Panc1 (cell line): ENCODE data around the gene SGO2. TPM values are rescaled to one million over a fixed set of nuclear protein-coding genes. Genes with fewer than 3 reads are reported as not detected.

Source experiments
- ATAC-seq: fragments of 200-7000 bp; cut with Tn5 transposase; 2 replicates; pipeline ENCODE4 v1.9.1; 2020; ENCODE audit warnings: mild to moderate bottlenecking, moderate library complexity
- BruUV-seq: library from RNA; stranded (reverse); fragments of 400-500 nt; replicated peaks from 2 replicates; lab custom pipeline; 2021; lab: Mats Ljungman, UMichigan
- CTCF ChIA-PET: fragments of 300-600 bp; sonication (Branson Sonifier 250); formaldehyde crosslinking; loops from one replicate; lab custom pipeline; 2022; ENCODE audit warnings: antibody characterized with exemption; lab: Charles Lee
- POLR2A ChIA-PET: fragments of 300-600 bp; sonication (Branson Sonifier 250); formaldehyde crosslinking; loops from one replicate; lab custom pipeline; 2022; ENCODE audit warnings: antibody characterized with exemption; lab: Charles Lee
- DNase-seq: peaks from one replicate; pipeline ENCODE4 v3.0.0-alpha.2; 2010; ENCODE audit warnings: low read depth, low spot score
- H3K27ac ChIP-seq: 2 replicates; pipeline ENCODE4 v1.5.1; 2011; ENCODE audit warnings: mild to moderate bottlenecking, low read length, inconsistent platforms
- H3K27me3 ChIP-seq: fragments of 200-500 bp; sonication (Bioruptor generic); 2 replicates; pipeline ENCODE4 v1.6.0; 2014; ENCODE audit warnings: low read length, inconsistent platforms; ENCODE audit not compliant: control insufficient read depth, insufficient read depth
- H3K36me3 ChIP-seq: fragments of 200-500 bp; sonication (Bioruptor generic); 2 replicates; pipeline ENCODE4 v1.5.1; 2014; ENCODE audit warnings: inconsistent platforms, mild to moderate bottlenecking, low read length, moderate library complexity; ENCODE audit not compliant: control insufficient read depth, insufficient read depth
- H3K4me1 ChIP-seq: 2 replicates; pipeline ENCODE4 v1.5.1; 2011; ENCODE audit warnings: inconsistent platforms, mild to moderate bottlenecking, low read length, moderate library complexity; ENCODE audit not compliant: control insufficient read depth, insufficient read depth
- H3K4me3 ChIP-seq, 2 experiments: 2 replicates each; pipeline ENCODE4 v1.5.1; 2011 to 2012; ENCODE audit warnings: low read depth in 2 of 2, low read length in 2 of 2, mild to moderate bottlenecking in 2 of 2, inconsistent platforms in 1 of 2, moderate library complexity in 1 of 2
- H3K9me3 ChIP-seq: fragments of 200-500 bp; sonication (Bioruptor generic); 2 replicates; pipeline ENCODE4 v1.5.1; 2014; ENCODE audit warnings: low read depth, mild to moderate bottlenecking, inconsistent platforms, low read length, moderate library complexity; ENCODE audit not compliant: control insufficient read depth, insufficient read depth
- POLR2AphosphoS5 ChIP-seq: IDR thresholded peaks from 2 replicates; pipeline ENCODE4 v1.6.1; 2012; ENCODE audit warnings: mild to moderate bottlenecking, low read depth, low read length, moderate library complexity
- SIN3A ChIP-seq: IDR thresholded peaks from 2 replicates; pipeline ENCODE4 v1.6.1; 2012; ENCODE audit warnings: low read depth, mild to moderate bottlenecking, low read length, moderate library complexity, borderline replicate concordance; ENCODE audit not compliant: insufficient read depth
- TCF7L2 ChIP-seq: IDR thresholded peaks from 2 replicates; pipeline ENCODE4 v1.6.1; 2011; ENCODE audit warnings: mild to moderate bottlenecking, low read depth, low read length, inconsistent platforms
- in situ Hi-C: cut with HindIII; loops from 2 replicates; pipeline ENCODE4 v1.10.0; 2016; ENCODE audit warnings: low sequenced_read_pairs, low pct_unique_long_range_greater_than_20kb
- intact Hi-C: fragments of 100-400 bp; cut with micrococcal nuclease; formaldehyde crosslinking; loops from one replicate; pipeline ENCODE4 v1.10.0; 2022; ENCODE audit not compliant: unreplicated experiment
- total RNA-seq: library from RNA; stranded (reverse); gene quantifications from one replicate; pipeline ENCODE4 v1.2.1, GENCODE V29; 2021; ENCODE audit not compliant: unreplicated experiment
- TF ChIP-seq, protein P1 (sequence below): fragments of 450-650 bp; IDR thresholded peaks from 2 replicates; pipeline ENCODE4 v1.5.1; 2017; ENCODE audit warnings: mild to moderate bottlenecking
- TF ChIP-seq, protein P2 (sequence below), 2 experiments: IDR thresholded peaks; 2 replicates each; pipeline ENCODE4 v1.6.1; 2011 to 2012; ENCODE audit warnings: low read depth in 2 of 2, control low read depth in 1 of 2, low read length in 1 of 2, mild to moderate bottlenecking in 1 of 2, moderate library complexity in 1 of 2; ENCODE audit not compliant: insufficient read depth in 1 of 2

SGO2 gene
- total RNA-seq, 1 experiment from 2014 or later, result 34.0 TPM

GRCh38 chr2:200603972-200604371, 78.0 kb downstream of the SGO2 start:
- H3K27ac ChIP-seq, result no peak overlapping the region
- ChIA-PET POLR2A (no interaction called here), CTCF (no interaction called here)
- no TSS peak for BruUV-seq
- H3K36me3 ChIP-seq, result no peaks in the 10 kb centered on the region
- TF ChIP-seq, protein P1, sequence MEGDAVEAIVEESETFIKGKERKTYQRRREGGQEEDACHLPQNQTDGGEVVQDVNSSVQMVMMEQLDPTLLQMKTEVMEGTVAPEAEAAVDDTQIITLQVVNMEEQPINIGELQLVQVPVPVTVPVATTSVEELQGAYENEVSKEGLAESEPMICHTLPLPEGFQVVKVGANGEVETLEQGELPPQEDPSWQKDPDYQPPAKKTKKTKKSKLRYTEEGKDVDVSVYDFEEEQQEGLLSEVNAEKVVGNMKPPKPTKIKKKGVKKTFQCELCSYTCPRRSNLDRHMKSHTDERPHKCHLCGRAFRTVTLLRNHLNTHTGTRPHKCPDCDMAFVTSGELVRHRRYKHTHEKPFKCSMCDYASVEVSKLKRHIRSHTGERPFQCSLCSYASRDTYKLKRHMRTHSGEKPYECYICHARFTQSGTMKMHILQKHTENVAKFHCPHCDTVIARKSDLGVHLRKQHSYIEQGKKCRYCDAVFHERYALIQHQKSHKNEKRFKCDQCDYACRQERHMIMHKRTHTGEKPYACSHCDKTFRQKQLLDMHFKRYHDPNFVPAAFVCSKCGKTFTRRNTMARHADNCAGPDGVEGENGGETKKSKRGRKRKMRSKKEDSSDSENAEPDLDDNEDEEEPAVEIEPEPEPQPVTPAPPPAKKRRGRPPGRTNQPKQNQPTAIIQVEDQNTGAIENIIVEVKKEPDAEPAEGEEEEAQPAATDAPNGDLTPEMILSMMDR, result no peak
- TF ChIP-seq POLR2AphosphoS5, result no peak
- no peak for TF ChIP-seq TCF7L2
- no peak for TF ChIP-seq SIN3A
- TF ChIP-seq, protein P2, sequence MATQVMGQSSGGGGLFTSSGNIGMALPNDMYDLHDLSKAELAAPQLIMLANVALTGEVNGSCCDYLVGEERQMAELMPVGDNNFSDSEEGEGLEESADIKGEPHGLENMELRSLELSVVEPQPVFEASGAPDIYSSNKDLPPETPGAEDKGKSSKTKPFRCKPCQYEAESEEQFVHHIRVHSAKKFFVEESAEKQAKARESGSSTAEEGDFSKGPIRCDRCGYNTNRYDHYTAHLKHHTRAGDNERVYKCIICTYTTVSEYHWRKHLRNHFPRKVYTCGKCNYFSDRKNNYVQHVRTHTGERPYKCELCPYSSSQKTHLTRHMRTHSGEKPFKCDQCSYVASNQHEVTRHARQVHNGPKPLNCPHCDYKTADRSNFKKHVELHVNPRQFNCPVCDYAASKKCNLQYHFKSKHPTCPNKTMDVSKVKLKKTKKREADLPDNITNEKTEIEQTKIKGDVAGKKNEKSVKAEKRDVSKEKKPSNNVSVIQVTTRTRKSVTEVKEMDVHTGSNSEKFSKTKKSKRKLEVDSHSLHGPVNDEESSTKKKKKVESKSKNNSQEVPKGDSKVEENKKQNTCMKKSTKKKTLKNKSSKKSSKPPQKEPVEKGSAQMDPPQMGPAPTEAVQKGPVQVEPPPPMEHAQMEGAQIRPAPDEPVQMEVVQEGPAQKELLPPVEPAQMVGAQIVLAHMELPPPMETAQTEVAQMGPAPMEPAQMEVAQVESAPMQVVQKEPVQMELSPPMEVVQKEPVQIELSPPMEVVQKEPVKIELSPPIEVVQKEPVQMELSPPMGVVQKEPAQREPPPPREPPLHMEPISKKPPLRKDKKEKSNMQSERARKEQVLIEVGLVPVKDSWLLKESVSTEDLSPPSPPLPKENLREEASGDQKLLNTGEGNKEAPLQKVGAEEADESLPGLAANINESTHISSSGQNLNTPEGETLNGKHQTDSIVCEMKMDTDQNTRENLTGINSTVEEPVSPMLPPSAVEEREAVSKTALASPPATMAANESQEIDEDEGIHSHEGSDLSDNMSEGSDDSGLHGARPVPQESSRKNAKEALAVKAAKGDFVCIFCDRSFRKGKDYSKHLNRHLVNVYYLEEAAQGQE (IDR thresholded peaks at IDR 0.05; ENCODE audit: insufficient read depth in 1 of 2, low read depth in 2 of 2, low read length in 1 of 2), result no peak
- DNase-seq, result peak; percentile 61
- no peaks in the 10 kb centered on the region for H3K9me3 ChIP-seq
- H3K4me3 ChIP-seq, result no peak overlapping the region
- H3K27me3 ChIP-seq, result no peaks in the 10 kb centered on the region
- no peaks in the 10 kb centered on the region for H3K4me1 ChIP-seq
- in situ Hi-C loops, result no loop called here
- ATAC-seq, result peak; percentile 62
- intact Hi-C loops, result no loop called here

- H3K4me3 ChIP-seq, result no peak overlapping the region
- DNase-seq, result no peak
- H3K27me3 ChIP-seq, result no peaks in the 10 kb centered on the region
- intact Hi-C loops, result no loop called here
- H3K9me3 ChIP-seq, result no peaks in the 10 kb centered on the region
- ChIA-PET CTCF (no interaction called here), POLR2A (no interaction called here)
- H3K27ac ChIP-seq, result no peak overlapping the region
- no TSS peak for BruUV-seq
- in situ Hi-C loops, result no loop called here
- no peaks in the 10 kb centered on the region for H3K4me1 ChIP-seq
- TF ChIP-seq SIN3A, result no peak
- TF ChIP-seq, protein P1, result no peak
- no peak for TF ChIP-seq TCF7L2
- TF ChIP-seq, protein P2 (IDR thresholded peaks at IDR 0.05; ENCODE audit: insufficient read depth in 1 of 2, low read depth in 2 of 2, low read length in 1 of 2), result no peak
- no peak for TF ChIP-seq POLR2AphosphoS5
- no peaks in the 10 kb centered on the region for H3K36me3 ChIP-seq
- no peak for ATAC-seq
Measured at GRCh38 chr2:200604571-200605255, 78.7 kb downstream of the SGO2 start.
